NT2/D1 (cell line): ENCODE results near the gene SLC7A5.
"Not testable (repeated sequence)": the region's sequence is repeated elsewhere in the genome, so short reads cannot be mapped to it uniquely, and the experiment has no call there.

Experiments used
- DNase-seq: peaks from one replicate; pipeline ENCODE4 v3.0.0-alpha.2; 2011; ENCODE audit warnings: low read depth, low spot score
- H3K27me3 ChIP-seq: 2 replicates; pipeline ENCODE4 v1.6.0; 2011; ENCODE audit warnings: mild to moderate bottlenecking; ENCODE audit not compliant: insufficient read length, insufficient read depth
- H3K36me3 ChIP-seq: 2 replicates; pipeline ENCODE4 v1.6.1; 2011; ENCODE audit warnings: mild to moderate bottlenecking, low read length, mixed read lengths; ENCODE audit not compliant: insufficient read depth, insufficient read length
- H3K4me1 ChIP-seq: 2 replicates; pipeline ENCODE4 v1.5.1; 2011; ENCODE audit not compliant: insufficient read depth, insufficient read length
- H3K4me3 ChIP-seq: 2 replicates; pipeline ENCODE4 v1.5.1; 2011; ENCODE audit warnings: low read depth; ENCODE audit not compliant: insufficient read length
- H3K9ac ChIP-seq: 2 replicates; pipeline ENCODE4 v1.6.0; 2011; ENCODE audit warnings: low read depth; ENCODE audit not compliant: insufficient read length
- H3K9me3 ChIP-seq: 2 replicates; pipeline ENCODE4 v1.5.1; 2011; ENCODE audit warnings: mild to moderate bottlenecking, low read length; ENCODE audit not compliant: insufficient read depth
- SUZ12 ChIP-seq: IDR thresholded peaks from 2 replicates; pipeline ENCODE4 v1.6.1; 2011; ENCODE audit not compliant: insufficient read length, insufficient read depth; ENCODE audit errors: extremely low read depth
- YY1 ChIP-seq: IDR thresholded peaks from 2 replicates; pipeline ENCODE4 v1.6.1; 2011; ENCODE audit not compliant: insufficient read length, insufficient read depth
- ZNF274 ChIP-seq: IDR thresholded peaks from 2 replicates; pipeline ENCODE4 v1.6.1; 2011; ENCODE audit warnings: mild to moderate bottlenecking, low read depth, low read length

The SLC7A5 gene

GRCh38 chr16:87826798-87827587 is 42.3 kb downstream of the SLC7A5 start:
- peaks cover 29% of the 10 kb centered on the region for H3K36me3 ChIP-seq
- H3K9me3 ChIP-seq = no peaks in the 10 kb centered on the region
- TF ChIP-seq YY1 (no peak), ZNF274 (no peak), SUZ12 (no peak)
- no peak overlapping the region for H3K4me3 ChIP-seq
- no peak for DNase-seq
- no peaks in the 10 kb centered on the region for H3K27me3 ChIP-seq
- no peak overlapping the region for H3K9ac ChIP-seq
- H3K4me1 ChIP-seq = peaks cover 62% of the 10 kb centered on the region

- not testable (repeated sequence) for H3K27me3 ChIP-seq, H3K4me3 ChIP-seq, H3K9ac ChIP-seq, H3K9me3 ChIP-seq, DNase-seq
- Histone ChIP-seq H3K4me1 (peaks cover 66% of the 10 kb centered on the region), H3K36me3 (peaks cover 23% of the 10 kb centered on the region)
Observed at GRCh38 chr16:87826407-87826797, 42.9 kb downstream of the SLC7A5 start.

GRCh38 chr16:87825842-87826120 is 43.5 kb downstream of the SLC7A5 start:
- not testable (repeated sequence) for H3K27me3 ChIP-seq, DNase-seq, H3K9me3 ChIP-seq, H3K9ac ChIP-seq, H3K4me3 ChIP-seq
- Histone ChIP-seq H3K4me1 (peaks cover 60% of the 10 kb centered on the region), H3K36me3 (peaks cover 16% of the 10 kb centered on the region)

- Histone ChIP-seq H3K36me3 (peaks cover 11% of the 10 kb centered on the region), H3K4me3 (no peak overlapping the region), H3K9me3 (no peaks in the 10 kb centered on the region), H3K27me3 (no peaks in the 10 kb centered on the region), H3K4me1 (peaks cover 54% of the 10 kb centered on the region), H3K9ac (peak overlapping the region; percentile 61)
- no peak for TF ChIP-seq SUZ12
- no peak for TF ChIP-seq YY1
- TF ChIP-seq ZNF274 = no peak
- peak; percentile 73 for DNase-seq
Observed at GRCh38 chr16:87824991-87825841, 44.1 kb downstream of the SLC7A5 start.

GRCh38 chr16:87824016-87824990 is 45.0 kb downstream of the SLC7A5 start:
- TF ChIP-seq YY1 (no peak), SUZ12 (no peak), ZNF274 (no peak)
- no peak for DNase-seq
- Histone ChIP-seq H3K9me3 (no peaks in the 10 kb centered on the region), H3K36me3 (peaks cover 2% of the 10 kb centered on the region), H3K9ac (peak overlapping the region; percentile 64), H3K4me3 (no peak overlapping the region), H3K27me3 (no peaks in the 10 kb centered on the region), H3K4me1 (peaks cover 55% of the 10 kb centered on the region)

- H3K4me1 ChIP-seq = peaks cover 50% of the 10 kb centered on the region
- no peaks in the 10 kb centered on the region for H3K27me3 ChIP-seq
- DNase-seq = no peak
- H3K9me3 ChIP-seq = peaks cover 6% of the 10 kb centered on the region; the same call in 1 of the 2 replicates
- no peak for TF ChIP-seq SUZ12
- TF ChIP-seq ZNF274 = no peak
- TF ChIP-seq YY1 = no peak
- H3K9ac ChIP-seq = peak overlapping the region; percentile 64
- H3K4me3 ChIP-seq = no peak overlapping the region
- no peaks in the 10 kb centered on the region for H3K36me3 ChIP-seq
Observed at GRCh38 chr16:87823181-87823929, 46.0 kb downstream of the SLC7A5 start.
